Measurements from ENCODE around the gene TENT4A. TPM values are rescaled to one million over a fixed set of nuclear protein-coding genes. Genes with fewer than 3 reads are reported as not detected.

The TENT4A gene
- total and polyA plus RNA-seq, 2 of the 13 experiments (the other 11 are each of a cell fraction or from before 2014, with no cell fraction given) = 6.3 to 13.3 TPM

DNA sequence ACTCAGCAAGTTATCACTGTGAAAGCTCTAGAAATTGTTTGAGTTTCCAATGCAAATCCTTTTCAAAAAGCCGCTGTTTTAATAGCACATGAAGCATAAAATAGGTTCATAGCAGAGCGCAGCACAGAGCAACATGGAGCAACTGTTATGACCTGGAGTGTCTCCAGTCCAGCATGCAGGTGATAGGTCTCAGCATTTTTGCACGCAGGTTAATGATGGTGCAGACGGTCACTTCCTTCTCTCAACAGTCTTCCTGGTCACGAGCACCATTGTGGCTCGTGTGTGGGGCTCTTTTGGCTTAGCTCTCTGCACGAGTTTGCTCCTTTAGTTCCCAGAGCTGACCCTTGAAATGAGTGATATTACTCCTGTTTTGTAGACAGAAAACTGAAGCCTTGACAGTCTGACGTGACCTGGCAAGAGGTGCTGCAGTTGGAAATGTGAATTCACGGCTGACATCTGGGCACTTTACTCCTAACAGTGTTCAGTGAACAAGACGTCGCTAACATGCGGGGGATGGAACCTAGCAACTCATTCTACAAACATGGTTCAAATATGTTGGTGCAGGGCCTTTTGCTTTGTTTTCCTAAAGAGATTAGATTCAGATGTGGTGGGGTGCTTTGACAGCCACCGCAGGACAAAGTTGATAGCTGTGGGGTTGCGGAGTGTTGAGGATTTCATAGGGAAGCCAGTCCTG lies 10.0 kb downstream of the TENT4A start (continued):
- TF ChIP-seq, protein P1, sequence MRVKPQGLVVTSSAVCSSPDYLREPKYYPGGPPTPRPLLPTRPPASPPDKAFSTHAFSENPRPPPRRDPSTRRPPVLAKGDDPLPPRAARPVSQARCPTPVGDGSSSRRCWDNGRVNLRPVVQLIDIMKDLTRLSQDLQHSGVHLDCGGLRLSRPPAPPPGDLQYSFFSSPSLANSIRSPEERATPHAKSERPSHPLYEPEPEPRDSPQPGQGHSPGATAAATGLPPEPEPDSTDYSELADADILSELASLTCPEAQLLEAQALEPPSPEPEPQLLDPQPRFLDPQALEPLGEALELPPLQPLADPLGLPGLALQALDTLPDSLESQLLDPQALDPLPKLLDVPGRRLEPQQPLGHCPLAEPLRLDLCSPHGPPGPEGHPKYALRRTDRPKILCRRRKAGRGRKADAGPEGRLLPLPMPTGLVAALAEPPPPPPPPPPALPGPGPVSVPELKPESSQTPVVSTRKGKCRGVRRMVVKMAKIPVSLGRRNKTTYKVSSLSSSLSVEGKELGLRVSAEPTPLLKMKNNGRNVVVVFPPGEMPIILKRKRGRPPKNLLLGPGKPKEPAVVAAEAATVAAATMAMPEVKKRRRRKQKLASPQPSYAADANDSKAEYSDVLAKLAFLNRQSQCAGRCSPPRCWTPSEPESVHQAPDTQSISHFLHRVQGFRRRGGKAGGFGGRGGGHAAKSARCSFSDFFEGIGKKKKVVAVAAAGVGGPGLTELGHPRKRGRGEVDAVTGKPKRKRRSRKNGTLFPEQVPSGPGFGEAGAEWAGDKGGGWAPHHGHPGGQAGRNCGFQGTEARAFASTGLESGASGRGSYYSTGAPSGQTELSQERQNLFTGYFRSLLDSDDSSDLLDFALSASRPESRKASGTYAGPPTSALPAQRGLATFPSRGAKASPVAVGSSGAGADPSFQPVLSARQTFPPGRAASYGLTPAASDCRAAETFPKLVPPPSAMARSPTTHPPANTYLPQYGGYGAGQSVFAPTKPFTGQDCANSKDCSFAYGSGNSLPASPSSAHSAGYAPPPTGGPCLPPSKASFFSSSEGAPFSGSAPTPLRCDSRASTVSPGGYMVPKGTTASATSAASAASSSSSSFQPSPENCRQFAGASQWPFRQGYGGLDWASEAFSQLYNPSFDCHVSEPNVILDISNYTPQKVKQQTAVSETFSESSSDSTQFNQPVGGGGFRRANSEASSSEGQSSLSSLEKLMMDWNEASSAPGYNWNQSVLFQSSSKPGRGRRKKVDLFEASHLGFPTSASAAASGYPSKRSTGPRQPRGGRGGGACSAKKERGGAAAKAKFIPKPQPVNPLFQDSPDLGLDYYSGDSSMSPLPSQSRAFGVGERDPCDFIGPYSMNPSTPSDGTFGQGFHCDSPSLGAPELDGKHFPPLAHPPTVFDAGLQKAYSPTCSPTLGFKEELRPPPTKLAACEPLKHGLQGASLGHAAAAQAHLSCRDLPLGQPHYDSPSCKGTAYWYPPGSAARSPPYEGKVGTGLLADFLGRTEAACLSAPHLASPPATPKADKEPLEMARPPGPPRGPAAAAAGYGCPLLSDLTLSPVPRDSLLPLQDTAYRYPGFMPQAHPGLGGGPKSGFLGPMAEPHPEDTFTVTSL (CRISPR knock-in tag; IDR thresholded peaks at IDR 0.05; ENCODE audit: borderline replicate concordance) = no peak
- no peak for TF ChIP-seq FOXC1 (CRISPR knock-in tag; IDR thresholded peaks at IDR 0.05; ENCODE audit: borderline replicate concordance)
- TF ChIP-seq, protein P2, sequence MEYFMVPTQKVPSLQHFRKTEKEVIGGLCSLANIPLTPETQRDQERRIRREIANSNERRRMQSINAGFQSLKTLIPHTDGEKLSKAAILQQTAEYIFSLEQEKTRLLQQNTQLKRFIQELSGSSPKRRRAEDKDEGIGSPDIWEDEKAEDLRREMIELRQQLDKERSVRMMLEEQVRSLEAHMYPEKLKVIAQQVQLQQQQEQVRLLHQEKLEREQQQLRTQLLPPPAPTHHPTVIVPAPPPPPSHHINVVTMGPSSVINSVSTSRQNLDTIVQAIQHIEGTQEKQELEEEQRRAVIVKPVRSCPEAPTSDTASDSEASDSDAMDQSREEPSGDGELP (IDR thresholded peaks at IDR 0.05; ENCODE audit: borderline replicate concordance, low read depth) = no peak

DNA sequence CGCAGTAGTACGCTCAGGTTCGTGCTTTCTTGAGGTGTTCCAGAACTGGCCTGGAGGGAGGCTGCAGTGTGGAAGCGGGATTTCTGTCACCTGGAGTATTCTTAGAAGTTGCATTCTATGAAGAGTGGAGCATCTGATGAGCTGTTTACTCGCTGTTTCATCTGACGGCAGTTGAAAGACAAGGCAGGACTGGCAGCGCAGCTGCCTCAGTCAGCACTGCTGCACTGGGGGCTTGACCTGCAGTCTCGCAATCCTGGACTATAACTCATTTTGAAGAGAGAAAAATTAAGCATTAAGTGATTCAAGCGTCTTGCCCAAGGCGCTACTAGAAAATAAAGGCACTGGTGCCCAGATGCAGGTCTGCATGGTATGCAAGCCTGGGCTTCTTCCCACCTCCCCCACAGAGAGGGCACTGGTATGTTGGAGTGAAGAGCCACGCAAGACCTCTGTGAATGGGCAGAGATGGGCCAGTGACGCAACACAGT lies 10.6 kb downstream of the TENT4A start:
- peaks cover 8 to 49% of the 10 kb centered on the region in 2 experiments; a peak in 4 of 5 replicates for H3K36me3 ChIP-seq (replicated peaks in 1 of 2; ENCODE audit: control insufficient read depth in 1 of 2, insufficient read depth in 2 of 2, low read length in 2 of 2)

More for the DNA sequence above, 10.6 kb downstream of the TENT4A start:
- 98% methylated on average over 12 of the region's 12 CpGs for whole genome bisulfite sequencing (ENCODE audit: low lambda C conversion rate)
- Histone ChIP-seq H3K4me1 (ENCODE audit: insufficient read depth, low read length) (peaks cover 19% of the 10 kb centered on the region), H3K4me2 (ENCODE audit: low read depth, low read length) (no peak overlapping the region), H3K9ac (ENCODE audit: insufficient read depth, low read depth, low read length) (no peak overlapping the region), H3K4me3 (replicated peaks in 1 of 3; ENCODE audit: insufficient read depth in 1 of 3, low read depth in 2 of 3, low read length in 3 of 3) (no peak overlapping the region), H3K79me2 (ENCODE audit: insufficient read depth, low read length) (peaks cover 96% of the 10 kb centered on the region), H3K27me3 (ENCODE audit: control insufficient read depth in 1 of 2, insufficient read depth in 2 of 2, low read length in 2 of 2) (no peaks in the 10 kb centered on the region), H2AFZ (ENCODE audit: low read length) (no peak overlapping the region), H4K20me1 (ENCODE audit: insufficient read depth, low read length) (peaks cover 54% of the 10 kb centered on the region), H3K9me3 (ENCODE audit: low read length) (no peaks in the 10 kb centered on the region), H3K27ac (ENCODE audit: extremely low read length, insufficient read depth, low read length) (no peak overlapping the region)
- TF ChIP-seq ZNF7 (CRISPR knock-in tag; IDR thresholded peaks at IDR 0.05) = no peak
- TF ChIP-seq YEATS4 (CRISPR knock-in tag; IDR thresholded peaks at IDR 0.05; ENCODE audit: borderline replicate concordance) = no peak
- no peak for TF ChIP-seq ZNF552 (CRISPR knock-in tag; IDR thresholded peaks at IDR 0.05; ENCODE audit: borderline replicate concordance)
- intact Hi-C loops (cut with micrococcal nuclease; ENCODE audit: unreplicated experiment) = no loop called here
- no peak for FAIRE-seq
- POLR2A ChIA-PET = no interaction called here
- in situ Hi-C loops (cut with HindIII; ENCODE audit: extremely low pct_ligation_motif_present, low pct_unique_long_range_greater_than_20kb) = no loop called here
- CTCF ChIA-PET (ENCODE audit: low intra/inter-chr PET ratio, low total read pairs) = no interaction called here
- no peak for DNase-seq (ENCODE audit: low spot score)
- no TSS peak for BruUV-seq (replicated peaks)
- ATAC-seq = no peak

All from HepG2 (cell line).